Liver (tissue), 3 donors: ENCODE measurements around the gene FLT3LG.

Source experiments
- ATF3 ChIP-seq: IDR thresholded peaks from 2 replicates; pipeline ENCODE4 v1.6.1; 2016; ENCODE audit warnings: antibody characterized with exemption
- EGR1 ChIP-seq, 2 donors: IDR thresholded peaks; 2 replicates each; pipeline ENCODE4 v1.6.1; 2016 to 2018; ENCODE audit warnings: antibody characterized with exemption in 2 of 2, low read depth in 2 of 2
- GABPA ChIP-seq, 2 donors: IDR thresholded peaks in 1 of 2; conservative IDR thresholded peaks in 1 of 2; 2 replicates each; pipeline ENCODE4 v1.6.1; 2016; ENCODE audit warnings: antibody characterized with exemption in 2 of 2, mild to moderate bottlenecking in 1 of 2, moderate library complexity in 1 of 2
- JUND ChIP-seq, 2 donors: IDR thresholded peaks; 2 replicates each; pipeline ENCODE4 v1.6.1; 2016; ENCODE audit warnings: antibody characterized with exemption in 2 of 2
- RAD21 ChIP-seq, 2 donors: IDR thresholded peaks; 2 replicates each; pipeline ENCODE4 v1.6.1; 2016; ENCODE audit warnings: antibody characterized with exemption in 2 of 2, mild to moderate bottlenecking in 2 of 2
- SP1 ChIP-seq: IDR thresholded peaks from 2 replicates; pipeline ENCODE4 v1.6.1; 2018; ENCODE audit warnings: antibody characterized with exemption, mild to moderate bottlenecking
- TAF1 ChIP-seq: conservative IDR thresholded peaks from 2 replicates; pipeline ENCODE4 v1.6.1; 2016; ENCODE audit warnings: antibody characterized with exemption, mild to moderate bottlenecking
- YY1 ChIP-seq: IDR thresholded peaks from 2 replicates; pipeline ENCODE4 v1.6.1; 2016; ENCODE audit warnings: antibody characterized with exemption, mild to moderate bottlenecking
- TF ChIP-seq, protein P1 (sequence below): fragments of 150-350 bp; IDR thresholded peaks from 2 replicates; pipeline ENCODE4 v1.5.1; 2017; ENCODE audit warnings: improper control_type of control experiment, low read depth, low read length; ENCODE audit not compliant: missing input control
- TF ChIP-seq, protein P2 (sequence below): IDR thresholded peaks from 2 replicates; pipeline ENCODE4 v1.6.1; 2016; ENCODE audit warnings: antibody characterized with exemption
- TF ChIP-seq, protein P3 (sequence below): IDR thresholded peaks from 2 replicates; pipeline ENCODE4 v1.6.1; 2016; ENCODE audit warnings: antibody characterized with exemption, mild to moderate bottlenecking
- donor health status: healthy.
- donor health status: healthy.

GRCh38 chr19:49524812-49525455 lies 50.9 kb downstream of the FLT3LG start:
- TF ChIP-seq, protein P1, sequence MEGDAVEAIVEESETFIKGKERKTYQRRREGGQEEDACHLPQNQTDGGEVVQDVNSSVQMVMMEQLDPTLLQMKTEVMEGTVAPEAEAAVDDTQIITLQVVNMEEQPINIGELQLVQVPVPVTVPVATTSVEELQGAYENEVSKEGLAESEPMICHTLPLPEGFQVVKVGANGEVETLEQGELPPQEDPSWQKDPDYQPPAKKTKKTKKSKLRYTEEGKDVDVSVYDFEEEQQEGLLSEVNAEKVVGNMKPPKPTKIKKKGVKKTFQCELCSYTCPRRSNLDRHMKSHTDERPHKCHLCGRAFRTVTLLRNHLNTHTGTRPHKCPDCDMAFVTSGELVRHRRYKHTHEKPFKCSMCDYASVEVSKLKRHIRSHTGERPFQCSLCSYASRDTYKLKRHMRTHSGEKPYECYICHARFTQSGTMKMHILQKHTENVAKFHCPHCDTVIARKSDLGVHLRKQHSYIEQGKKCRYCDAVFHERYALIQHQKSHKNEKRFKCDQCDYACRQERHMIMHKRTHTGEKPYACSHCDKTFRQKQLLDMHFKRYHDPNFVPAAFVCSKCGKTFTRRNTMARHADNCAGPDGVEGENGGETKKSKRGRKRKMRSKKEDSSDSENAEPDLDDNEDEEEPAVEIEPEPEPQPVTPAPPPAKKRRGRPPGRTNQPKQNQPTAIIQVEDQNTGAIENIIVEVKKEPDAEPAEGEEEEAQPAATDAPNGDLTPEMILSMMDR = no peak
- TF ChIP-seq TAF1 (no peak), ATF3 (no peak), GABPA (IDR thresholded peaks at IDR 0.05 in 1 of 2, conservative IDR thresholded peaks at IDR 0.05 in 1 of 2) (no peak), SP1 (no peak), RAD21 (IDR thresholded peaks at IDR 0.05) (no peak), YY1 (no peak), EGR1 (IDR thresholded peaks at IDR 0.05; ENCODE audit: low read depth in 2 of 2) (no peak), JUND (IDR thresholded peaks at IDR 0.05) (no peak)
- TF ChIP-seq, protein P2, sequence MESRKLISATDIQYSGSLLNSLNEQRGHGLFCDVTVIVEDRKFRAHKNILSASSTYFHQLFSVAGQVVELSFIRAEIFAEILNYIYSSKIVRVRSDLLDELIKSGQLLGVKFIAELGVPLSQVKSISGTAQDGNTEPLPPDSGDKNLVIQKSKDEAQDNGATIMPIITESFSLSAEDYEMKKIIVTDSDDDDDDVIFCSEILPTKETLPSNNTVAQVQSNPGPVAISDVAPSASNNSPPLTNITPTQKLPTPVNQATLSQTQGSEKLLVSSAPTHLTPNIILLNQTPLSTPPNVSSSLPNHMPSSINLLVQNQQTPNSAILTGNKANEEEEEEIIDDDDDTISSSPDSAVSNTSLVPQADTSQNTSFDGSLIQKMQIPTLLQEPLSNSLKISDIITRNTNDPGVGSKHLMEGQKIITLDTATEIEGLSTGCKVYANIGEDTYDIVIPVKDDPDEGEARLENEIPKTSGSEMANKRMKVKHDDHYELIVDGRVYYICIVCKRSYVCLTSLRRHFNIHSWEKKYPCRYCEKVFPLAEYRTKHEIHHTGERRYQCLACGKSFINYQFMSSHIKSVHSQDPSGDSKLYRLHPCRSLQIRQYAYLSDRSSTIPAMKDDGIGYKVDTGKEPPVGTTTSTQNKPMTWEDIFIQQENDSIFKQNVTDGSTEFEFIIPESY = no peak
- TF ChIP-seq, protein P3, sequence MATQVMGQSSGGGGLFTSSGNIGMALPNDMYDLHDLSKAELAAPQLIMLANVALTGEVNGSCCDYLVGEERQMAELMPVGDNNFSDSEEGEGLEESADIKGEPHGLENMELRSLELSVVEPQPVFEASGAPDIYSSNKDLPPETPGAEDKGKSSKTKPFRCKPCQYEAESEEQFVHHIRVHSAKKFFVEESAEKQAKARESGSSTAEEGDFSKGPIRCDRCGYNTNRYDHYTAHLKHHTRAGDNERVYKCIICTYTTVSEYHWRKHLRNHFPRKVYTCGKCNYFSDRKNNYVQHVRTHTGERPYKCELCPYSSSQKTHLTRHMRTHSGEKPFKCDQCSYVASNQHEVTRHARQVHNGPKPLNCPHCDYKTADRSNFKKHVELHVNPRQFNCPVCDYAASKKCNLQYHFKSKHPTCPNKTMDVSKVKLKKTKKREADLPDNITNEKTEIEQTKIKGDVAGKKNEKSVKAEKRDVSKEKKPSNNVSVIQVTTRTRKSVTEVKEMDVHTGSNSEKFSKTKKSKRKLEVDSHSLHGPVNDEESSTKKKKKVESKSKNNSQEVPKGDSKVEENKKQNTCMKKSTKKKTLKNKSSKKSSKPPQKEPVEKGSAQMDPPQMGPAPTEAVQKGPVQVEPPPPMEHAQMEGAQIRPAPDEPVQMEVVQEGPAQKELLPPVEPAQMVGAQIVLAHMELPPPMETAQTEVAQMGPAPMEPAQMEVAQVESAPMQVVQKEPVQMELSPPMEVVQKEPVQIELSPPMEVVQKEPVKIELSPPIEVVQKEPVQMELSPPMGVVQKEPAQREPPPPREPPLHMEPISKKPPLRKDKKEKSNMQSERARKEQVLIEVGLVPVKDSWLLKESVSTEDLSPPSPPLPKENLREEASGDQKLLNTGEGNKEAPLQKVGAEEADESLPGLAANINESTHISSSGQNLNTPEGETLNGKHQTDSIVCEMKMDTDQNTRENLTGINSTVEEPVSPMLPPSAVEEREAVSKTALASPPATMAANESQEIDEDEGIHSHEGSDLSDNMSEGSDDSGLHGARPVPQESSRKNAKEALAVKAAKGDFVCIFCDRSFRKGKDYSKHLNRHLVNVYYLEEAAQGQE = no peak
